ENCODE data around the gene SH2D3A. TPM values are rescaled to one million over a fixed set of nuclear protein-coding genes. Genes with fewer than 3 reads are reported as not detected.

The SH2D3A gene
- total RNA-seq, 1 experiment from 2014 or later = 2.2 TPM

DNA sequence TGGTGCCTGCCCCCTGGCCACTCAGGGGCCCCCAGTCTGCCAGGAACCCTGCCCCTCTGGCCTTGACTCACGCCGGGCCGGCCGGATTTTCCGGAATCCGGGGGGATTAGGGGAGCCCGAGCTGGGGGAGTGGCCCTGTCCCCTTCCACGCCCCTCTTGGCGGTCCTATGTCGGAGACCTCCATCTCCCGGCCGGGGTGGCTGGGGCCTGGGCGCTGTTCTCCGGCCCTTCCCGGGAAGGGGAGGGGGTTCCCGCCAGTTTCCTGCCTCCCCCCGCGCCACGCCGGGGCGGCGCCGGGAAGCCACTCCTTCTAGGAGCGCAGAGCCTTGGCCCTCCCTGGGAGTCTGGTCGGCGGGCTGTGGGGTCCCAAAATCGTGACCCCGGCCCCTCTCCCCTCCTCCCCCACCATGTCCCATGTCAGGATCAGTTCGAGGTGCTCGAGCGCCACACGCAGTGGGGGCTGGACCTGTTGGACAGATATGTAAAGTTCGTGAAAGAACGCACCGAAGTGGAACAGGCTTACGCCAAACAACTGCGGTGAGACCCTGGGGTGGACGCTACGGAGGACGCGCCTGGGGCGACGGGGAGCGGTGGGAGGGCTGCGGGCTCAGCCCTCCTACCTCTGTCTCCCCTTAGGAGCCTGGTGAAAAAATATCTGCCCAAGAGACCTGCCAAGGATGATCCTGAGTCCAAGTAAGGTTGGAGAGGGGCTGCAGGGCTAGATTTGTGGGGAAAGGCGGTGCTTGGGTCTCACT, 26.5 kb downstream of the SH2D3A start:
- ATAC-seq (no peak), DNase-seq (ENCODE audit: low read depth, low spot score) (no peak)
- Histone ChIP-seq H3K4me3 (ENCODE audit: low read depth in 2 of 2, low read length in 2 of 2) (peak overlapping the region; percentile 73 to 81), H3K4me1 (ENCODE audit: control insufficient read depth, insufficient read depth, low read length) (peaks cover 44% of the 10 kb centered on the region), H3K27ac (ENCODE audit: low read length) (peak overlapping the region; percentile 89), H3K36me3 (ENCODE audit: control insufficient read depth, insufficient read depth, low read length) (no peaks in the 10 kb centered on the region; the same call in none of the 2 replicates), H3K9me3 (ENCODE audit: control insufficient read depth, insufficient read depth, low read depth, low read length) (no peaks in the 10 kb centered on the region), H3K27me3 (ENCODE audit: control insufficient read depth, insufficient read depth, low read length) (no peaks in the 10 kb centered on the region)
- BruUV-seq (replicated peaks) = no TSS peak
- in situ Hi-C loops (cut with HindIII; ENCODE audit: low pct_unique_long_range_greater_than_20kb, low sequenced_read_pairs) (no loop called here), intact Hi-C loops (cut with micrococcal nuclease; ENCODE audit: unreplicated experiment) (no loop called here)
- ChIA-PET CTCF (no interaction called here), POLR2A (no interaction called here)
- TF ChIP-seq CTCF (IDR thresholded peaks at IDR 0.05) (no peak), REST (IDR thresholded peaks at IDR 0.05; ENCODE audit: insufficient read depth in 1 of 2, low read depth in 2 of 2, low read length in 1 of 2) (no peak), POLR2AphosphoS5 (IDR thresholded peaks at IDR 0.05; ENCODE audit: low read depth, low read length) (no peak), SIN3A (IDR thresholded peaks at IDR 0.05; ENCODE audit: borderline replicate concordance, insufficient read depth, low read depth, low read length) (no peak), TCF7L2 (IDR thresholded peaks at IDR 0.05; ENCODE audit: low read depth, low read length) (no peak)

DNA sequence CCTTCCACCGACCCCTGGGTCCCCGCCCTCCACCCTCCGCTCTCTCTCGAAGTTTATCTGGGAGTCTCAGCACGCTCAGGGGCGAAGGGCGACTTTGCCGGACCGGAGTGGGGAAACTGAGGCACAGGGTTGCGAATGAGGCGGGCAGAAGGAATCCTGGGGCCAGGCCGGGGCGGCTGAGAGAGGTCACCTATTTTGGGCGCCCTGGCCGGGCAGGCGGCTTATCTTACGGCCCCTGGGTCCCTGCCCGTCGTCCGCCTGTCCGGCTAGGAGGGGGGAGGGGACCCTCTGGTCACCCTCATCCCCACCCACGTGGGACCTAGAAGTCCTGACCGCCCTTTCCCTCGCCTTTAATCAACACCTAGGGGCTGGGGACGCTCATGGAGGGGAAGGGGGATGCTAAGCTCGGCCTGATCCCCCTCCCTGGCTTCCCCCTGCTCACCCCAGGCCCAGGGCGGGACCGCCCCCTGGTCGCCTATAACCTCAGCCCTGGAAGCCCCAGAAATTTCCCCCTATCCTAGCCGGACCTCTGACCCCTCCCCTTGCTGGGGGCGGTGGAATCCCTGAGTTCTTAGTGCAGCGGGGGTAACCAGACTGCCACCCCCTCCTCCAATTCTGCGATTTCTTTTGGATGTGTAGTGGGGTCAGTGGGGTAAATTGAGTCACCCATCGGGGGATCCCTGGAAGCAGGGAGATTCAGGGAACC, 27.2 kb downstream of the SH2D3A start:
- TSS peak; percentile 63 for BruUV-seq (replicated peaks)
- peak overlapping the region; percentile 73 to 81 for H3K4me3 ChIP-seq (ENCODE audit: low read depth in 2 of 2, low read length in 2 of 2)
- H3K9me3 ChIP-seq (ENCODE audit: control insufficient read depth, insufficient read depth, low read depth, low read length) = no peaks in the 10 kb centered on the region
- no peaks in the 10 kb centered on the region for H3K27me3 ChIP-seq (ENCODE audit: control insufficient read depth, insufficient read depth, low read length)
- peak overlapping the region; percentile 89 for H3K27ac ChIP-seq (ENCODE audit: low read length)
- no peak for DNase-seq (ENCODE audit: low read depth, low spot score)
- H3K4me1 ChIP-seq (ENCODE audit: control insufficient read depth, insufficient read depth, low read length) = peaks cover 37% of the 10 kb centered on the region
- intact Hi-C loops (cut with micrococcal nuclease; ENCODE audit: unreplicated experiment) = loop anchor here (2.0 kb wide), 1 partner anchor 123 kb away; no protein-coding TSS in a partner anchor
- in situ Hi-C loops (cut with HindIII; ENCODE audit: low pct_unique_long_range_greater_than_20kb, low sequenced_read_pairs) = no loop called here
- ATAC-seq = 0 out of 2 replicates have a peak, but pooled peaks have one; percentile 9
- CTCF ChIA-PET = no interaction called here
- TF ChIP-seq CTCF (IDR thresholded peaks at IDR 0.05) (no peak), SIN3A (IDR thresholded peaks at IDR 0.05; ENCODE audit: borderline replicate concordance, insufficient read depth, low read depth, low read length) (no peak), REST (IDR thresholded peaks at IDR 0.05; ENCODE audit: insufficient read depth in 1 of 2, low read depth in 2 of 2, low read length in 1 of 2) (no peak), TCF7L2 (IDR thresholded peaks at IDR 0.05; ENCODE audit: low read depth, low read length) (no peak), POLR2AphosphoS5 (IDR thresholded peaks at IDR 0.05; ENCODE audit: low read depth, low read length) (no peak)
- POLR2A ChIA-PET = interaction anchor here (0.6 kb wide), 1 partner anchor 12 kb away, joined by 4 read pairs; no protein-coding TSS in a partner anchor
- H3K36me3 ChIP-seq (ENCODE audit: control insufficient read depth, insufficient read depth, low read length) = no peaks in the 10 kb centered on the region; the same call in none of the 2 replicates
